Naive B cell (primary cell): ENCODE measurements around the gene TADA2B. TPM values are rescaled to one million over a fixed set of nuclear protein-coding genes. Genes with fewer than 3 reads are reported as not detected.
A peak's percentile ranks its signal among the peaks of the same experiment; 100 is the strongest.

Experiments
- ATAC-seq, 2 donors: fragments of 150-1000 bp; cut with Tn5 transposase; 2 replicates each; pipeline ENCODE4 v1.10.0; 2021; ENCODE audit warnings: low read depth in 2 of 2, mild to moderate bottlenecking in 2 of 2, moderate library complexity in 2 of 2
- DNase-seq: peaks from one replicate; pipeline ENCODE4 v3.0.0; 2022
- H3K27ac Mint-ChIP-seq, 6 donors: one replicate each; pipeline ENCODE4 v1.8.0; 2020 to 2022; ENCODE audit warnings: mild to moderate bottlenecking in 6 of 6, mixed read lengths in 6 of 6, moderate library complexity in 5 of 6, inconsistent platforms in 2 of 6
- H3K27me3 Mint-ChIP-seq, 3 donors: one replicate each; pipeline ENCODE4 v1.8.0; 2021 to 2022; ENCODE audit warnings: mixed read lengths in 3 of 3, mild to moderate bottlenecking in 1 of 3
- H3K36me3 Mint-ChIP-seq, 2 donors: one replicate each; pipeline ENCODE4 v1.8.0; 2020 to 2022; ENCODE audit warnings: mixed read lengths in 2 of 2, inconsistent platforms in 1 of 2, mild to moderate bottlenecking in 1 of 2
- H3K4me1 Mint-ChIP-seq, 3 donors: one replicate each; pipeline ENCODE4 v1.8.0; 2020 to 2022; ENCODE audit warnings: mixed read lengths in 3 of 3, inconsistent platforms in 1 of 3, mild to moderate bottlenecking in 1 of 3, moderate library complexity in 1 of 3
- H3K4me3 Mint-ChIP-seq, 8 donors: one replicate each; pipeline ENCODE4 v1.8.0; 2020 to 2022; ENCODE audit warnings: mild to moderate bottlenecking in 8 of 8, mixed read lengths in 8 of 8, moderate library complexity in 8 of 8, inconsistent platforms in 2 of 8
- H3K9me3 Mint-ChIP-seq, 7 donors: one replicate each; pipeline ENCODE4 v1.8.0; 2020 to 2022; ENCODE audit warnings: mixed read lengths in 7 of 7, mild to moderate bottlenecking in 5 of 7, inconsistent platforms in 2 of 7, moderate library complexity in 1 of 7
- polyA plus RNA-seq, 6 donors: library from polyadenylated mRNA; unstranded; fragments of 300-500 nt; fragmentation: Illumina TruSeq; gene quantifications; one replicate each; pipeline ENCODE4 v1.2.3, GENCODE V29; 2021; ENCODE audit warnings: low read depth in 6 of 6

Gene TADA2B
- polyA plus RNA-seq, 6 donors from 2014 or later, result 4.2 to 6.3 (median 5.1) TPM

DNA sequence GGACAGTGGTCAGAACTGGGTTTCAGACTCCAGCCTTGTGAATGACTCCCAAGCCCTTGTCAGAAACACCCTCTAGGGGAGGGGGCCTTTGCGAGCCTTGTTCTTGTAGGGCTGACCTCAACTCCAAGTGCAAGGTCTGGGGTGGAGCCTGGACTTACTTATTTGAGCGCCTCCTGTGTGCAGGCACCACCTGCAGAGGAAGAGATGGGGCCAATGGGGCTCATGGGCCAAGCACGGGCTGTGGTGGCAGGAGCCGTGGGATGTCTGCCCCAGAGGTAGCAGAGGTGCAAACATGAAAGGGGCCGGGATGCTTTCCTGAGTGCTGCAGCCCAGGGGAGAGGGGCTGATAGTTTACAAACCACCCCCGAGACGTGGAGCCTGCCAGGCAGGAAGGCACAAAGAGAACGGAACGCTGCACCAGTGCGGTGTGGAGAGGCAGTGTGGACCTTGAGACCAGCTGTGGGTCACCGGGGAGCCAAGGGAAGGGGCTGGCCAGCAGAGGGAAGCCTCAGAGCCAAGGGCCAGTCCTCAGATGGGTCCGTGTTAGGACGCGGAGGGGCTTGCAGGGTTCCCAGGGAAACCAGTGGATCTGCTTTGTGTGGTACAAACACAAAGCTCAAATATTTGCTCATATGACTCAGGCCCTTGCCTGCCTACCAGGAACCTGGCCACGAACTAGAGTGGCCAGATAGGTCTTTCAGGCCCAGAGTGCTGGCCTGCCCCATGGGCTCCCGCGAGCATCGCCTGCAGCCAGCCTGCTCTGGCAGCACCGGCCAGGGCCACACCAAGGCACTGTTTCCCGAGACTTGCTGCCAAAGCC is 8.7 kb upstream of the TADA2B start:
- H3K36me3 Mint-ChIP-seq, result peaks cover 9% of the 10 kb centered on the region in 2 donors
- H3K4me3 Mint-ChIP-seq, result no peak overlapping the region
- no peaks in the 10 kb centered on the region for H3K9me3 Mint-ChIP-seq
- ATAC-seq, result no peak
- no peak for DNase-seq
- H3K27me3 Mint-ChIP-seq, result no peaks in the 10 kb centered on the region
- no peaks in the 10 kb centered on the region for H3K4me1 Mint-ChIP-seq
- no peak overlapping the region for H3K27ac Mint-ChIP-seq

DNA sequence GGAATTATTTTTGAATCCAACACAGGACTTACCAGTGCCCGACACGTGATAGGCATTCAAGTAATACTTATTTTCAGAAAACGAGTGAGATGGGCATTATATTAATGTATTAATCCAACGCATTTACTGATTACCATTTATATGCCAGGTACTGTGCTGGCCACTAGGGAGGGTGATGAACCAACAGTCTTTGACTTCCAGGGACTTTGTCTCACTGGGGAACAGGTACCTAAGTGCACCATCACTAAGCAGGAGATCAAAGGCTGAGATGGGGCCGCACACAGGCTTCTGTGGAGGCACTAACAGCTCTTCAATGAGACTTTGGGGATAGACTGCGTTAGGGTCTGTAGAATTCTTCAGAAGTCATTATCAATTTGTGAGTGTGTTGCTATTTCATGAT is 5.7 kb upstream of the TADA2B start:
- H3K27ac Mint-ChIP-seq, result peak overlapping the region in 1 of 6 donors; percentile 6
- peak overlapping the region in 1 of 8 donors; percentile 16 for H3K4me3 Mint-ChIP-seq
- peak; percentile 38 to 42 for ATAC-seq

DNA sequence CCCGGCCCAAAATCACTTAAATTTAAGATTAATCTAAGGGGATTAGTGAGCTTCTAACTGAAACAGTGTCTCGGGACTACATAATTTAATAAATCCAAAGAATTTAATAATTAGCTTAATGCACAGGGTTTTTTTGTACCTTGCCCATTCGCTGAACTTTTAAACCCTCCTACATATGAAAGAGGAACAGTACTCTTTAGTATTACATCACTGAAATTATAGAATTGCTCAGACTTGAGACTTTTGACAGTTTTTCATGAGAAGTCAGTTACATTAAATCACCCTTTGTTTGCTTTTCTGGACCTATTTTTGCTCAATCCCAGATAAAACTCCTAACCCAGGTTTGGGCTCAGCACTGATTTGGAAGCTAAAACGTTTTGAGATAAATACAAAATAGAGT is 2.4 kb upstream of the TADA2B start:
- Mint-ChIP-seq H3K4me1 (peaks cover 25 to 37% (median 32%) of the 10 kb centered on the region in 3 donors), H3K9me3 (no peaks in the 10 kb centered on the region), H3K36me3 (no peaks in the 10 kb centered on the region), H3K4me3 (peak overlapping the region in 7 of 8 donors; percentile 10 to 94 (median 73)), H3K27me3 (no peaks in the 10 kb centered on the region), H3K27ac (no peak overlapping the region)
- DNase-seq (no peak), ATAC-seq (no peak)

More for the DNA sequence above, 5.7 kb upstream of the TADA2B start:
- H3K9me3 Mint-ChIP-seq, result no peaks in the 10 kb centered on the region
- H3K4me1 Mint-ChIP-seq, result peaks cover 8 to 10% (median 10%) of the 10 kb centered on the region in 3 donors
- H3K27me3 Mint-ChIP-seq, result no peaks in the 10 kb centered on the region
- H3K36me3 Mint-ChIP-seq, result no peaks in the 10 kb centered on the region
- no peak for DNase-seq

- Mint-ChIP-seq H3K4me1 (peaks cover 30 to 42% (median 36%) of the 10 kb centered on the region in 3 donors), H3K4me3 (peak overlapping the region; percentile 25 to 94 (median 84)), H3K9me3 (no peaks in the 10 kb centered on the region), H3K27ac (peak overlapping the region in 2 of 6 donors; percentile 34 to 88), H3K27me3 (no peaks in the 10 kb centered on the region), H3K36me3 (no peaks in the 10 kb centered on the region)
- ATAC-seq (no peak), DNase-seq (no peak)
These were observed 1.9 kb upstream of the TADA2B start for GRCh38 chr4:7041246-7041645.

DNA sequence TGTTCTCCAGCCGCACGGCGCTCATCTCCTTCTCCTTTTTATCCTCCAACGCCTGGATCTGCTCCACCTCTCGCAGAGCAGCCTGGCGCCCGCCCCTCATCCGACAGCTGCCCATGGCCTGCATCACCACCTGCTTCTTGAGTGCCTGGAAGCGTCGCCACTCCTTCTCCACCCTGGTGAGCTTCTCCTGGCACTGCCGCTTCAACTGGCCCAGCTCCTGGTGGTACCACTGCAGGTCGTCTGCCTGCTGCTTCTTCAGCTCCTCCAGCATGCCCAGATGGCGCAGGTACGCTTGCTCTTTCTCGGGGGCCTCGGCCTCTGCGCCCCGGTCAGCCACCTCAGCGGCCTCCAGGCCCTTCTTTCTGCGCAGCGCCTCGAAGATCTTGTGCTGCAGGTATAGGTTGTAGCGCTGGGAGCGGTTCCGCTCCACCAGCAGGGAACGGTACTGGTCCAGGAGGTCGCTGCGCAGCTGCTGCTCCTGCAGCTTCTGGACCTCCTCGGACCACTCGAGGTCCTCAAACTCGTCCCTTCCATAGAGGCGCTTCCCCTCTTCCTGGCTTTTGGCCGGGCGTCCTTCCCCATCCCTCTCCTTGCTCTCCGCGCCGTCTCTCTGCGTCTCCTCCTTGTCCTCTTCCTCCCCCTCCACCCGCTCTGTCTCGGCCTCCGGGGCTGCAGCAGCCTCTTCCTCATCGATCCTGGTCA is 1.2 kb upstream of the TADA2B start:
- H3K27ac Mint-ChIP-seq, result peak overlapping the region in 4 of 6 donors; percentile 29 to 90 (median 61)

GRCh38 chr4:7042503-7043283 is 479 bp upstream of the TADA2B start:
- DNase-seq, result peak; percentile 94
- peak; percentile 71 to 76 for ATAC-seq
- peak overlapping the region in 5 of 6 donors; percentile 60 to 90 (median 86) for H3K27ac Mint-ChIP-seq
- H3K4me1 Mint-ChIP-seq, result peaks cover 43 to 56% (median 49%) of the 10 kb centered on the region in 3 donors
- peak overlapping the region; percentile 85 to 96 (median 93) for H3K4me3 Mint-ChIP-seq
- H3K27me3 Mint-ChIP-seq, result no peaks in the 10 kb centered on the region
- H3K36me3 Mint-ChIP-seq, result no peaks in the 10 kb centered on the region
- H3K9me3 Mint-ChIP-seq, result no peaks in the 10 kb centered on the region

More for the DNA sequence above, 1.2 kb upstream of the TADA2B start:
- no peaks in the 10 kb centered on the region for H3K36me3 Mint-ChIP-seq
- H3K4me1 Mint-ChIP-seq, result peaks cover 37 to 49% (median 43%) of the 10 kb centered on the region in 3 donors
- H3K4me3 Mint-ChIP-seq, result peak overlapping the region; percentile 83 to 96 (median 89)
- H3K9me3 Mint-ChIP-seq, result no peaks in the 10 kb centered on the region
- ATAC-seq (no peak), DNase-seq (peak; percentile 12)
- H3K27me3 Mint-ChIP-seq, result no peaks in the 10 kb centered on the region

DNA sequence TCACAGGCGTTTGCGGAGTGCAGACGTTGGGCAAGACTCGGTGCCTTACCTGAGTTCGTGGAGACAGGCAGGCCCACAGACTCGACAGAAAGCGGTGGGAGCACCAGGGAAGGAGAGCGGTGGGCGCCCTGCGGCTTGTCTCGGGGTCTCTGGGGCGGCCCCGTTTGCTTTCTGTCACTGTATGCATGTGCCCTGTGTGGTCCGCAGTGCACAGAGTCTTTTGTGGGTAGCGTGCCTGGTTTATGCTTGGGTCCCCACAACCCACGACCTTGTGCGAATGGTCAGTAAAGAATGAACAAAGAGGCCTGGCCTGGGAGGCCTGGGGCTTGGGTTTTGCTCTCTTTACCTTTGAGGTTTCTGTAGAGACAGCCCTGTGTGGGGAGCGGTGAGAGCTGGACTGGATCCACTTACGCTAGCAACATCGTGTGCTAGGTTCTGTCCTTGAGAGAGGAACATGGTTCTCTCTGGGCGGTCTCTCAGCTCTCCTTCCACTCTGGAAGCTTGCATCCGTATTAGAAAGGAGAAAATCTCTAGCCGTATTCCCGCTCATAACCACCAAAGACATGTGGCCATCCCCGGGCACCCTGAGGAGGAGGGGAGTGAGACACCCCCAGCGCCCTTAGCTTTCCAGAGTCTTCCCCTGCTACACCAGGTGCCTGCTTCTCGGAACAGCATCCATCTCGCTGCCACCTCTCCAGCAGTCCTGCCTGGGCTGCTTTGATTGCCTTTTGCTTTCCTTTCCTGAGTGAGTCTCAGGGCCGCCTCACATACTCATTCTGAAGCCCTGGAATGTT is 1.2 kb downstream of the TADA2B start:
- Mint-ChIP-seq H3K4me1 (peaks cover 48 to 67% (median 58%) of the 10 kb centered on the region in 3 donors), H3K9me3 (no peaks in the 10 kb centered on the region)
- ATAC-seq, result no peak

GRCh38 chr4:7045553-7045952 is 2.4 kb downstream of the TADA2B start:
- no peaks in the 10 kb centered on the region for H3K36me3 Mint-ChIP-seq
- H3K27me3 Mint-ChIP-seq, result no peaks in the 10 kb centered on the region
- no peak for ATAC-seq
- H3K27ac Mint-ChIP-seq, result peak overlapping the region in 1 of 6 donors; percentile 88
- H3K4me1 Mint-ChIP-seq, result peaks cover 52 to 72% (median 60%) of the 10 kb centered on the region in 3 donors
- H3K4me3 Mint-ChIP-seq, result peak overlapping the region; percentile 28 to 94 (median 90)
- DNase-seq, result no peak
- H3K9me3 Mint-ChIP-seq, result no peaks in the 10 kb centered on the region

More for the DNA sequence above, 1.2 kb downstream of the TADA2B start:
- no peaks in the 10 kb centered on the region for H3K36me3 Mint-ChIP-seq
- peak overlapping the region in 5 of 6 donors; percentile 82 to 94 (median 88) for H3K27ac Mint-ChIP-seq
- H3K4me3 Mint-ChIP-seq, result peak overlapping the region; percentile 85 to 94 (median 91)
- H3K27me3 Mint-ChIP-seq, result no peaks in the 10 kb centered on the region
- DNase-seq, result no peak

DNA sequence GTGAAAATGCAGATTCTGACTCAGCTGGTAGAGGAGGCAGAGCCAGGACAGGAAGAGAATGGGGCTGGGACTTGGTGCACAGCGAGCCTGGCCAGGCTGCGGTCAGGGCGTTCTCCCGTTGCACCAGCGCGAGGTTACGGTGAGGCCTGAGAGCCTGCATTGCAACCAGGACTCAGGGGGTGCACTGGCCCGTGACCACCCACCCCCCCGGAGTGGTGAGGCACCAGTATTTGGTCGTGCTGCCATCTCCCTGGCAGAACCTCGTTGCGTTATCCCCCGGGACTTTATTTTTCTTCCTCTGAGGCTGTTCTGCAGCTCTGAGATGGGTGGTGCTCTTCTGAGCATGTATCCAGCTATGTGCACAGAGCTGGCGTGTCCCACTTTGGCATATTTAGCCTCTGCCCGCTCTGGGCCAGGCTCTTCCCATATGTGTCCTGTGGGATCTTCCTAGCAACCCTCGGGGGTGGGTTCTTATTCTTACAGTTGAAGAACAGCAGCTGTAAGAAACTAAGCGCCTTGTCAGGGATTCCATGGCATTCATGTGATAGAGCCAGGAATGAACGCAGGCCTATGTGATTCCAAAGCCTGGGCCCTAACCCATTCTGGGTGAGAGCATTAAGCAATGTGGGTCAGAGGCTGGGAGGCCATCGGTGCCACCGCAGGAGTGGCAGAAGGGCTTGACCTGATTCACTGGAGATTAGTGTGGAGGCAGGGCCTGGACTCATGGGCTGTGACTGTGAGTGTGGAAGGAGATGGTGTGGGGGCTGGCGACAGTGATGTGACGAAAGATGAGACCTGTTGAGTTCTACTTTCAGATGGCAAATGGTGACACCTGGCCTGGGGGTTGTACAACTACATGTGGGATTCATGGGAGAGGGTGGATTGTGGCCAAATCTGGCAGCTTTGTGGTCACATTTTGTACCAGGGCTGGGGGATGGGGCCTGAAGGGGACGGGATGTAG is 3.1 kb downstream of the TADA2B start:
- H3K36me3 Mint-ChIP-seq, result no peaks in the 10 kb centered on the region
- peak overlapping the region in 2 of 6 donors; percentile 32 to 33 for H3K27ac Mint-ChIP-seq
- peaks cover 52 to 72% (median 60%) of the 10 kb centered on the region in 3 donors for H3K4me1 Mint-ChIP-seq
- H3K4me3 Mint-ChIP-seq, result peak overlapping the region; percentile 9 to 94 (median 82)
- no peaks in the 10 kb centered on the region for H3K27me3 Mint-ChIP-seq
- no peak for DNase-seq
- no peak for ATAC-seq
- H3K9me3 Mint-ChIP-seq, result no peaks in the 10 kb centered on the region

DNA sequence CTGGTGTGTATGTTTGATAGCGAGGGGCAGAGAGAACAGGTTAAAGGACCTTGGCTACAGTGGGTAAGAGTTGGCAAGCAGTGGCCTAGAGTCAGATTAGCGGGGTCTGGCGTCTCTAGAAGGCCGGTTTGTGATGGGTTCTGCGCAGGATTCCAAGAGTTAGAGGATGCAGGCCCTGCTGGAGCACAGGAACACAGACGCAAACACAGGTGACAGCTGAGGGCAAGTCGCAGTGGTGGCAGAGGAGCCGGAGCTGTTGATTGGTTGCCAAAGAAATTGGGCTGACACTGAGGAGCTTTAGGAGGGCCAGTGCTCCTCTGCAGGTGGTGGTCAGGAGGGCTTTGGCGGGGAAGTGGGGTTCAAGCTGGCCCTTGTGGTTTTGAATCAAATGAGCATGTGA is 3.8 kb downstream of the TADA2B start:
- H3K4me3 Mint-ChIP-seq, result peak overlapping the region in 6 of 8 donors; percentile 9 to 94 (median 41)
- DNase-seq (no peak), ATAC-seq (no peak)
- no peaks in the 10 kb centered on the region for H3K27me3 Mint-ChIP-seq
- peak overlapping the region in 3 of 6 donors; percentile 32 to 87 (median 33) for H3K27ac Mint-ChIP-seq
- H3K9me3 Mint-ChIP-seq, result no peaks in the 10 kb centered on the region
- H3K36me3 Mint-ChIP-seq, result no peaks in the 10 kb centered on the region
- H3K4me1 Mint-ChIP-seq, result peaks cover 48 to 66% (median 53%) of the 10 kb centered on the region in 3 donors

GRCh38 chr4:7048642-7049041 is 5.5 kb downstream of the TADA2B start:
- Mint-ChIP-seq H3K36me3 (no peaks in the 10 kb centered on the region), H3K9me3 (no peaks in the 10 kb centered on the region), H3K27ac (peak overlapping the region in 1 of 6 donors; percentile 81), H3K4me3 (peak overlapping the region in 1 of 8 donors; percentile 10), H3K4me1 (peaks cover 41 to 57% (median 50%) of the 10 kb centered on the region in 3 donors), H3K27me3 (no peaks in the 10 kb centered on the region)
- ATAC-seq, result no peak
- no peak for DNase-seq
